HG03469 (cell line): ENCODE data around the gene SLC25A23.

Experiments
- ATAC-seq: cut with Tn5 transposase; IDR thresholded peaks from one replicate; pipeline ENCODE4 v1.9.1; 2021; ENCODE audit warnings: mild to moderate bottlenecking, moderate library complexity, moderate number of reproducible peaks; ENCODE audit not compliant: unreplicated experiment

The SLC25A23 gene

DNA sequence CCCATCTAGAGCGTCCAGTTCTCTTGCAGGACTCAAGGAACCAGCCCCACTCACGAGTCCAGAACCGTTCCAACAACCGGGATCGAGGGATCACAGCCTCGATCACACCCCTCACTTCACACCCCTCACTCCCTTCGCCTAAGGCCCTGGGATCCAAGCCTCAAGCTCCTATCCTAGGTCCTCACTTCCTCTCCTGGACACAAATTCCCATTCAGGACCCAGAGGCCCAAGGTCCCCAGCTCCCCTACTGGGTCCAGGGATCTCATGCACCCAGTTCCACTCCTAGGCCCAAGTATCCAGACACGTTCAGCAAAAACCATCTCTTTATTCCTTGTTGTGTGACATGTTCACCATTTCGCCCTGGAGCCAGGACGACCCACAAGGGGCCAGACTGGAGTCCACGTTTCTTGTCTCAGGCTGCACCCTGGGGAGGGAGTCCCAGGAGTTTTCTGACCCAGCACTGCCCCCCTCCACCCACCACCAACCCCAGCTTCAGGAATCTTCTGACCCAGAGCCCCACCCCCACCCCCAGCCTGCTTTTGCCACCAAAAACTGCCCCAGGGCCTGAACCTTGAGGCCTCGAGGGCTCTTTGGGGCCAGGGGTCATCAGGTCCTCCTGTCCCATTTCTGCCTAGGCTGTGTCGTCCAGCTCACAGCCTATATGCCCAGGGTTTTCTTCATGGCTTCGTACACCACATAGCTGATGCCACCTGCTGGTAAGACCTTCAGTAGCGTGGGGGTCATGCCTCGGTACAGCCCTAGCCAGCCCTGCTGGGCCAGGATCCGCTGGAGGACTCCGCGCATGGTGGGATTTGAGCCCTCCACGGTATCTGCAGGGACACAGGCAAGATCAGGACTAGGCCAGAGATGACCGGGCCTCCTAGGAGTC, 33.6 kb downstream of the SLC25A23 start:
- no peak for ATAC-seq

DNA sequence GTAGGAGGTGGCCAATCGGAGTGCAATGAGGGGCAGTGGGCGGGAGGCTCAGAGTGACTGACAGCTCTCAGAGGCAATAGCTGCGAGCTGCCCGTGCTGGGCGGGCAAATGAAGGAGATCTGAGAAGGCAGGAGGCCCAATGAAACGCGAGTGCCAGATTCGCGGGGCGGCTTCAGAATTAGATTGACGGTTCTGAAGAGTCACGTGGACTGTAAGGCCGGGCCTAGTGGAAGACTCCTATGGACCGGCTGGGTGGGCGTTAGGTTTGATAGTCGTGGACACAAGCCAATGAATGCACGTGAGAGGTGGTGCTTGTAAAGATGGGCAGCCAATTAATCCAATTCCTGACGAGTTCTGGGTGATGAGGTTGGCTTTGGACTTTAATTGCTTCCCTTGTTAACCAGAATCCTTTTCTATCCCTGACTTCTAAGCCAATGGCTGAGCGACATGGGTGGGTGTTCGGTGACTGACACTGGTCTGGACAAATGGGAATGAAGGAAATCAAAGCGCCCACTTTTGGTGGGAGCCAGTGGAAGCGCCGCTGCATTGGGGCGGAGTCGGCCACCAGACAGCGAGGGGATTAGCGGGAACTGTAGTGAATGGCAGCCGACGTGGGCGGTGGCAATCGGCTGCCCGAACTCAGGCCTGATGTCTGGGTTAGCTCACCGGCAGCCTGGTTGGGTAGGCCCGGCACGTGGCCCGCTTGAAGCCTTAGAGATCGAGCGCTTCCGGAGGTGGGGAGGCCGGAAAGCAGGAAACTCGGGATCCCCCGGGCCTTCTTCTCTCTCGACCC, 34.5 kb downstream of the SLC25A23 start:
- peak; percentile 73 for ATAC-seq

DNA sequence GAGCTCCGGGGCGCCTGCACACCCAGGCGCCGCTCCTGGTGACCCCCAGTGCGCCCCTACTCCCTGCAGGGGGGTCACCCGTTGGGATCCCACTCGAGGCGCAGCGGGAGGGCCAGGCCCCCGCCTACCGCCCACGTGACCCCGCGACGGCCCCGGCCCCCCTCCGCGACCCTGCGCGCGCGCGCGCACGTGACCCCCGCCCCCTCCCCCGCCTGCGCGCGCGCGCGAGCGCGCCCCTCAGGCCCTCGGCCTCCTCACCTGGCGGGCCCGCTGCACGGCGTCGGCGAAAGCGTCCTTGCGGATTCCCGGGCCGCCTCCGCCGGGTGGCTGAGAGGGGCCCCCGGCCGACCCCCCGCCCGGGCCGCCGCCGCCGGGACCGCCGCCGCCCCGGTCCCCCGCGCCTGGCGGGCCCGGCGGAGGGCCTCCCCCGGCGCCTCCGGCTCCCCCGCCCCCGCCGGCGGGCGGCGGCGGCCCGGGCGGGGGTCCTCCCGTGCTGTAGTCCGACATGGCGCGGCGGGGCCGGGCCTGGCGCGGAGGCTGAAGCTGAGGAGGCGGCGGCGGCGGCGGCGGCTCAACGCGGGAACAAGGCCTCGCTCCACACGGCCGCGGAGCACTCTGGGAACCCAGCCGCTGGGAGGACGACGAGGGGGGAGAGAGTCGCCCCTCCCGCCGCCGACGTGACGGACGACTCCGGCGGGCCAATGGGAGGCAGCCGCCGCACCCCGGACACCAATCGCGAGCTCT, 35.2 kb downstream of the SLC25A23 start, which contains the start of gene KHSRP:
Gene KHSRP, minus strand, starts transcription at position 617 of the 744 bp plus-strand sequence. Its CDS starts 110 bp downstream, at position 507.
- ATAC-seq, result no peak

DNA sequence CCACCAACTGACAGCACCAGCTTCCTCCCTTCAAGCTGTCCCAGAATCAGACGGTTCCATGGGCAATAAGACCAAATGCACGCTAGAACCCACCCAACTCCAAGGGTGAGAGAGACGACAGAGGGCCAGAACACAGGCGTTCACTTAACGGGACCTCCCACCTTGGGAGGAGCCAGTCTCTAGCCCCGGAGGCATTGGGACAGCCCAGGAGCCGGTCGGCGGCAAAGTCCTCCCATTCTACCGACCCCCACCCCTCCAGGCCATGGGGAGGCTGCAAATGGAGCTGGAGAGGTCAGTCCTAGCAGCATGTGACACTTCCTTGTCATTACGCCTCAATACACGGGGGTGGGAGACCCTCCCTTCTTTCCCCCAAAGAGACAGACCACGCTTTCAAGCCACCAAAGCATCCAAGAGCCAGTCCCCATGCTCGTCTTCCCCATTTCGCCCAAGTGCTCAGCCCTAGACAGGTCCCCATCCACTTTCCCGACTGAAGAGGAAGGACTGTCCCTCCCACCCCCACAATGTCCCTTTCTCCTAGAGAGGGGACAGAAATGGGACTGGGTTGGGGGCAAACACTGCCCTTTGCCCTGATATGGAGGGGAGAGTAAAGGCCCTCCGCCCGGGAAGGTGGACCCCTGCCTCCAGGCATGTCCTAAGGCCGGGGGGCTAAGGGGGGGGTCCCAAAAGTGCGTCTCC, 35.9 kb downstream of the SLC25A23 start:
- ATAC-seq, result no peak

DNA sequence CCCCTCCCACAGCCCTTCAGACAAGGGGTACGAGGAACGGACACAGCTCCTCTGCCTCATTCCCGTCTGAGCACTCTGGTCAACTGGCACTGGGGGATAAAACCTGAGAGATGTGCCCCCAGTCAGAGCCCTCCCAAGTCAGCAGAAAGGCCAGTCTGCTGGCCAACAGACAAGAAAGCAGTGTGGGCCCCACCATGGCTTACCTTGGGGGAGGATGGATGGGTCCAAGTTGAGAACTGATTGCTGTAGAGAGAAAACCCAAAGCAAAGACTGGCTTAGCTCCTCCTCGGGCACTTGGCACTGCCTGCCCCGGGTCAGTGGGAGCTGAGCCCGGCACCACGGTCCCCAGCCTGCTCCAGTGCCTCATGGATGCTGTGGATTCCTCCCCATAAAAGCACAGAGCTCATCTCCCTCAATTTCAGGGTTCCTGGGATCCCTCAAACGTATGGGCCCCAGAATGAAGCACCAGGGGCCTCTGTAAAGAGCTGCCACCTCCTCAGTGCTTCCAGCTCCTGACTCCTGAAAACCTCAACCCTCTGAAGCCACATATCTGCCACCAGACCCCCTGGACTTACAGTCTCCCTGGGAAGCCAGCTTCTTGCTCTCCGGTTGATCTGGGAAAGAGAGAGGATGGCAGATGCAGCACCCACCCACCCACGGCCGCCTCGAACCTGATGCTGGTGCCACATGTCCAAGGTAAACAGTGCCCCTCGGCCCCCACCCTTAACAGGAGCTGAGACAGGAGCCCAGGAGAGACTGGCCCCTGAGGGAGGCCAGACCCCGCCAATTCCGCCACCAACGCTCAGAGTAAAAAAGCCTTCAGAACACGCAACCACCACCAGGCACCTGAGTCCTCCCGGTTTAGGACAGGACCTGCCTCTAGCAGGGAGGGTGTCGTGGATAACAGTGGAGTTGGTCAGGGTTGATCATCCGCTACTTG, 38.2 kb downstream of the SLC25A23 start:
- no peak for ATAC-seq

DNA sequence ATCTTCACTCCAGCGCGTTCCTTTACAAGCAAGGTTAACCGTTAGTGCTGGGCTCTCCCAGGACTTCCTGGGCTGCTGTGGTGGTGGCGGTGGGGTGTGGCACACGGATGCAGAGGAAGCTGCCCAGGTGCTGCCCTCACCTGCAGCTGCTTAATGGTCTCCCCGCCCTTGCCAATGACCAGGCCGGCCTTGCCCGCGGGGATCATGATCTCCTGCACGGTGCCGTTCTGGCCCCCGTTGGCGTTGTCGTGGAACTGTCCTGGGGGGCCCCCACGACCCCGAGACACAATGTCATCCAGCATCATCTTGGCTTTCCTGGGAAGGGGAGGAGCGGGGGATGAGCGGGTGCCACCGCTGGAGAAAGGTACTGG, 41.0 kb downstream of the SLC25A23 start:
- no peak for ATAC-seq

DNA sequence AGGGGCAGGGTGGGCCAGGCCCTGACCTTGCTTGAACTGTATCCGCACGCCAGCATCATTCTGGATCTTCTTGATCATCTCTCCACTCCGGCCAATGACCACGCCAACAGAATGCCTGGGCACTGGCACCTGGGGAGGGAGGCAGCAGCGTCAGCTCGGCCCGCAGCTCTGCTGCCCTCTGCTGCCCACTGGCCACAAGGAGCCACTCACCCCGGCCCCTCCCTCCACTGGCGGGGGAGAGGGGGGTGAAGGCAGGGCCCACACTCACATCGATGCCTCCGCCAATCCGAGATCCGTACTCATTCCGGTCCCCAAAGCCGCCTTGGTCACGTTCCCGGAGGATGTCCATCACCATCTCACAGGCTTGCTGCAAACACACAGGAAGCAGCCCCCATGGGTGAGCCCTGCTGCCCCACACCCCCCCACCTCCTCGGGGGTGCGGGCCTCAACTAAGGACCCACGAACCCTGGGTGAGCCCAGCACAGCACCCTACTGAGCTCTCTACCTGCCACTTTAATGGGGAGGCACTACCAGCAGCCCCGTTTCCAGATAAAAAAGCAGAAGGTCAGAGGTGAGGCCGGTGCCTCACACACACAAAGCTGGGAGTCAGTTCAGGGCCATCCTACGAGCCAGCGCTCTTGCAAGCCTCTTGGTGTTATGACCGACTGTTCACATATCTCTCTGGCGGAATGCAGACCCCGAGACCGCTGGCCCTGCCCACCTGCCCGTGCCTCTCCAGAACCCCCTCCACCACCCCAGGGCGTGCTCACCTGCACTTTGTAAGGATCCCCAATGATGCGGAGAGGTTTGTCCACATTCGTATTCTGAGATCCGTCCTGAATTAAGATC, 41.7 kb downstream of the SLC25A23 start:
- ATAC-seq, result no peak

DNA sequence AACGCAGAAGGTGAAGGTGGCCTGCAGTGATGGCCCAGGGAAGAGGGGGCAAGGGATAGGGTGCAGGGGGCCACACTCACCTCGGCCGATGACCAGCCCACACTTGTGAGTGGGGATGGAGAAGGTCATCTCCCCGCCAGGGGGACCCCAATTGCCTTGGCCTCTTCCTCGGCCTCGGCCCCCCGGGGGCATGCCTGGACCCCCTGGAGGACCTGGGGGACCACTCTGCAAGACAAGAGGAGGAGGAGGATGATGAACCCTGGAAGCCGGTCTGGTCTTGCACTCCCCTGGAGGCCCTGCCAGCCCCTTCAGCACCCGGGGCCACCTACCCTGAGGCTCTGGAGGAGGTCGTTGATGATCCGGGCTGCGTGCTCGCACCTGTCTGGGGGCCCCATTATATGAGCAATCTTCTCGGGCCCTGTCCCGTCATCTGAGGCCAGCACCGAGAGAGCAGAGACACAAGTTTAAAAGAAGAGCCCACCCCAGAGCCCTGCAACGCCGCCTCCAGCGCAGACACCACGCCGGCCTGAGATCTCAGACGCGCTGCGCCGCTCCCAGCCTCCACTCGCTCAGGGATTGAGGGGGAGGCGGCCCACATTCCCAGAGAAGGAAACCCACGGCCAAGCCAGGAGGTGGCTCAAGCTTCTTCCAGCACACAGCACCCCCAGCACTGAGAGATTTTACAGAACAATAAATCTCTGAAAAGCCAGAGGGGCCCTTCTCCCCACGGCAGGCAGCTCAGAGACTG, 42.8 kb downstream of the SLC25A23 start:
- no peak for ATAC-seq

DNA sequence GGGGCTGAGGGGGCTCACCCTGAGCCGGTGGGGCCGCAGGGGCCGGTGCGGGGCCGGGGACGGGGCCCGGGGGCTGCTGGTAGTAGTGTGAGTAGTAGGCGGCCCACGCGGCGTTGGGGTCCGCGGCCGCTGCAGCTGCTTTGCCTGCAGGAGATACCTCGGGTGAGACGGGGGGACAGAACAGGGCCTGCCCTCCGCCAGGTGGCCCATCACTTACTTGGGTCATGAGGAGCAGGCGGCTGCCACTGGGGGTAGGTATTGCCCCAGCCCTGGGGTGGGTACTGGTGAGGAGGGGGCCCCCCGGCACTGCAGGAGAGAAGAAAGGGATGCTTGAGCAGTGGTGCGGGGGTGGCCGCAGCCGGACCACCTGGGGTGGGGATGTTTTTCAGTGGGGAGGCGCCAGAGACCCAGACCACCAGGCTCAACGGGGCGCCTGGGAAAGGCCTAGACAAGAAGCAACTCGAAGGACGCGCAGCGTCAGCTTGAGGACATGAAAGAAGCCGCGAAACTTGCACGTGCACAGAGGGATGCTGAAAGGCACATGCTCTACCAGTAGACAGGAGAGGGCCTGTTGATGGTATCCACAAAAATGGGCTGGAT, 43.9 kb downstream of the SLC25A23 start:
- no peak for ATAC-seq

DNA sequence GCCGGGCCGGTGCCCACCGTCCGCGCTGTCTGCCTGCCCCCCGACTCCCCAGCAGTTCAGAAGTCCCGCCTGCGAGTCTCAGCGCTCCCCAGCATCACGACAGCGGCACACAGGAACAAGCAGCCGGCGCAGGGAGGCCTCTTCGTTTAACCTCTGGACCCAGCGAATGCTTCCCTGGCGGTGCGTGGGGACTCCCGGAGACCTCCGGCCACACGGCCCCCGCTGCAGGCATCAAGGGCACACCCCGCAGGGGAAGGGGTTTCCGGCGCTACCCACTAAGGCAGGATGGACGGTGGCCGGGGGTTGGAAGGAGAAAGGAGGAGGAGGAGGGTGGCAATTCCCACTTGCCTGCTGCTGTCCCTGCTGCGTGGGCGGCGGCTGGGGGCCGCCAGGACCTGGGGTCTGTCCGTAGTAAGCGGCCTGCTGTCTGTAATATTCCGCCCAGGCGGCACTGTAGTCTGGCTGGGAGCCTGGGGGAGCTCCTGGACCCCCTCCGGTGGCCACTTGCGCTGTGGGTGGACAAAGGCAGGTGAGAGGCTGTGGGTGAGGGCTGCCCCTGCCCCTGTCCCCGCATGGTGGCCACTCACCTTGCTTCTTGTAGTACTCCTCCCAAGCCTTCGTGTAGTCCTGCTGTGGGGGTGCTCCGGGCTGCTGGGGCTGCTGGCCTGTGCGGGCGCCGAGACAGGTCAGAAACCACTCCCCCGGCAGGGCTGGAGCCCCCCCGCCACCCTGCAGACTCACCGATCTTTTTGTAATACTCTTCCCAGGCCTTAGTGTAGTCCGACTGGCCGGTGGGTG, 44.6 kb downstream of the SLC25A23 start:
- ATAC-seq, result no peak

DNA sequence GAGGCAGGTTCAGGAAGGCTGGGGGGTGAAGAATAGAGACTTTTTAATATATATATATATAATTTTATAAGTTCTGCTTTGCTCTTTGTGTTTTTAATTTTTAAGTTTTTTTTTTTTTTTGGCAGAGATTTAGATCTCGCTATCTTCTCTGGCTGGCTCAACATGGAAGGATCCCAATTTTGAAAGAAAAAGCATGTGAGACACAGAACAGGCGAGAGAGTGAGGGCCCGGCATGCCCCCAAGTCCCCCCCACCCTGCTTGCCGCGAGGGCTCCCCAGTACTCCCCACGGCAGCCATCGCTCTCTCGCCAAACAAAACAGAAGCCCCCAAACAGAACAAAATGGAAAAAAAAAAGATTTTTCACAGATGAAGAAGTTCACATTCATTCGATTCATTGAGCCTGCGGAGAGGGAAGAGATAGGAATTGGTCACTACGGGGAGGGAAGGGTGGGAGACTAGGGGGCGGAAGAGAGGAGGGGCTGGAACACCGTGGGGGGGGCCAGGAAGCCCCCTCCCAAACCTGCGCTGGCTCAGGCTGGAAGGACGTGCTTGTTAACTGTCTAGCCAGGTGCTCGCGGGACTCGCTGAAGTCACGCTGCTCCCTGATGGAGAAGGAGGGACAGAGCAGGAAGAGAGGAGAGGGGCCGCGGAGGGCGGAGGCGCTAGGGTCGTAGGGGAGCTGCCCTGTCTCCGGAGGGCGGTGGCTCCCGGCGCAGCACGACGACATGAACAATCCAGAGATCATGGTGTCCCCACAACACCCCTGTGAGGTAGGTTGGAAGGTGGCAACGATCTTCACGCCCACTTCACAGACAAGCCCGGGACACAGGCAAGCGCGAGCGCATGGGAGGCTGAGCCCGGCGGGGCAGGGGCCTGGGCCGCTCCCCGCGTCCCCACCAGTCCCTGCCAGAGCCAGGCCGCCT, 45.6 kb downstream of the SLC25A23 start:
- ATAC-seq, result no peak

DNA sequence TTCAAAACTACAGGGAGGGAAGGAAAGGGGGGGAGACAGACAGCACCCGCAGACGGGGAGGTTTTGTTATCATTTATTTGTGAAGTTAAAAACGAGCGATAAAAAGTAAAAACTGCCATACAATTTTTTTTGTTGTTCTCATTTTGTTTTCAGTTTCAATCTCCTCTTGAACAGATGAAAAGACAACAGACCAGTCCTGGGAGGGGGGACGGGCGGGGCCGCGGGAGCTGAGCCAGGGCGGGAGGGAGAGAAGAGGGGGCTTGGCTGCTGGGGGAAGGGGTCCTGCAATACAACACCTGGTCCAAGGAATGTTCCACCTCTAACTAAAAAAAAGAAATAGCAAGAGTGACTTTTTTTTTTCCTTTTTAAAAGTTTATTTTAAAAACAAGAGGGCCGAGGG, 46.3 kb downstream of the SLC25A23 start:
- ATAC-seq, result no peak

DNA sequence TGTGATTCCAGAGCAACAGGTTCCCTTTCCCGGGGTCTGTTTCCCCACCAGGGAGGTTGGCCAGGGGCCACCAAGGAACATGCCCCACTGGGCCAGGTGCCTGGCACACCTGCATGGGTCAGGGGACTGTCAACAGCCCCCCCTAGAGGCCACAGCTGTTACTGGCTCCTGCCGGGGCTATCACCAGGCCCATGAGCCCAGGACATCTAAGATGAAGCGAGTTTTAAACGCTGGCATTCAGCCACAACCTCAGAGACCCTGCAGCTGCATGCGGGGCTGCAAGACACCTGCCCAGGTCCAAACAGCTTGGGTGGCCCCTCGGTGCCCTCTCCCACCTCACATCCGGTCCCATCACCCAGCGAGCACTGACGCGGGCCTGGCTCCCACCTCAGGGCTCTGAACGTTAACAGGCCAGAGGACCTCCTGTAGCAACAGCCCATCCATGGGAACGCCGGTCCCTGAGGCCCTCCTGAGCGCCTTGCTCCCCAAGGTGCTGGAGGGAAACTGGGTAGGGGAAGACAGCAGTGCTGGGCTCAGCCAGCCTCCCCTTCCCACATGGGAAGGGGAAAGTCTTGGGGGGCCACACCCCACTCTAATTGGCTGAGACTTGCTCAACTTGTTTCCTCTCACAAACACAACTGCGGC, 47.0 kb downstream of the SLC25A23 start:
- ATAC-seq, result no peak

DNA sequence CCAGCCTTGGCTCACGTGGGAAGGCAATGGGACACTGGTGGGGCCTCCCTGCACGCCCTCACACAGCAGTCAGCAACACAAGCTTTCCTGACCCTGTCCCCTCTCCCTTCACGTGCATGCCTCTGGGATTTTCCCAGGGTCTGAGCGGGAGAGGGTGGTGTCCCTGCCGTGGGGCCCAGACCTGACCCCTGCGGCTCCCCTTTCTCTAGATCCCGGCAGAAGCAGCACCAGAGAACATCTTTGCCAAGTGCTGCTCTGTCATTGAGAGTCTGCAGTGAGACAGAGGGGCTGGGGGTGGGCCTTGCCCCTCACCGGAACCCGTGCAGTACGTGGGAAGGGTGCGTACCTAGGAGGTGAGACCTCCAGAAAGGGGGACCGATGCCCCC, 47.5 kb downstream of the SLC25A23 start:
- no peak for ATAC-seq

DNA sequence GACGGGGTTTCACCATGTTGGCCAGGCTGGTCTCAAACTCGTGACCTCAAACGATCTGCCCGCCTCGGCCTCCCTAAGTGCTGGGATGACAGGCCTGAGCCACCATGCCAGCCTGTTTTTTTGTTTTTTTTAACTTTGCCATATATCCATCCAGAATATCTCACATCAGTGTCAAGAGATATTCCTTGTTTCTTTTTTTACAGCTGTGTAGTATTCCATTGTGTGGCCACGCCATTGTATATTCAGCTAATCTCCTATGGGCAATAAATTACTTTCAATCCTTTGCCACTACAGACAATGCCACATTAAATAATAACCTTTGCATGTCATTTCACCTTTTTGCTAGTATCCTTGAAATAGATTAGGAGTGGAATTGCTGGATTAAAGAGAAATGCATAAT, 50.2 kb downstream of the SLC25A23 start:
- ATAC-seq, result no peak
